ENCODE results near the gene PIEZO2.

Gene PIEZO2

DNA sequence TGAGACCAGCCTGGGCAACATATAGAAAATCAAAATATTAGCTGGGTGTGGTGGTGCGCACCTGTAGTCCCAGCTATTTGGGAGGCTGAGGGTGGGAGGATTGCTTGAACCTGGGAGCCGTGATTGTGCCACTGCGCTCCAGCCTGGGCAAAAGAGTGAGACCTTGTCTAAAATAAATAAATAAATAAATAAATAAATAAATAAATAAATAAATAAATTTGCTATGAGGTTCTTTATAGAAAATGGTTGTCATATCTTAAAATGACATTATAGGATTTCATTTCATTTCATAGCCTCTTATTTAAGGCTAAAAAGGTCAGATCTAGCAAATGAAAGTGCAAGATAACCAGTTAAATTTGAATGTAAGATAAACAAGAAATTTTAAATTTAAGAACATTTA, 430.6 kb downstream of the PIEZO2 start:
- DNase-seq, result no peak

DNA sequence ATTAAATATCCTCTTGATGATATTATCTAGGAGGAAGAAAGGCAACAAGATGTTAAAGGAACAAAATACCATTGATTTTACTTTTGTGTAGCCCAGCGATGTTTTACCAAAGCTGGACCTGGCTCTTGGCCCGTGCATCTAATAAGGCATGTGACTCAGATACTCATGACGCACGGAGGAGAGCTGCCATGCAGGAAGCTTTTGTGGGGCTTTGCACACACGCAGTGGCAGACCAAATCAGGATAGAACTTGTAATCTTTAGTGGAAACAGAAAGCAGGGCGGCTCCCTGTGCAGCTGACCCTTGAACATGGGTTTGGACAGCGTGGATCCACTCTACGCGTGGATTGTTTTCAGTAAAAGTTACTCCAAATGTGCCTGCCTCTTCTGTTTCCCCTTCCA, 433.6 kb downstream of the PIEZO2 start:
- no peak for DNase-seq

DNA sequence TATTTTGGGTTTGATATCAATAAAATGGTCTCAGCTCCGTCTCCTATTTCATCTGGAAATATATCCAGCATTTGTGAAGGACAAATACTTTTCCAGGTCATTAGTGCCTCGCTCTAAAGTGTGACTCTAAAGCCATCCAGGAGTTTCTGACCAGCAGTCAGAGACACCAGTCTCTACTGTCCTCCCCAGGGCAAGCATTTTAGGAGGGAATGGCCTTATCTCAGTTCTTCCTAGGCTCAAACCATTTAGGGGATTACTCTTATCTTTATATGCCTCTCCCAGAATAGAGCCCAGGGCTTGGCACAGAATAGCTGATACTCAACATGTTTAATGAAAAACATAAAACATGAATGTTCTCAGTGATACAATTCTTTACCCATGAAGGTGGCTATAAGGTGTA, 436.0 kb downstream of the PIEZO2 start:
- DNase-seq, result no peak

DNA sequence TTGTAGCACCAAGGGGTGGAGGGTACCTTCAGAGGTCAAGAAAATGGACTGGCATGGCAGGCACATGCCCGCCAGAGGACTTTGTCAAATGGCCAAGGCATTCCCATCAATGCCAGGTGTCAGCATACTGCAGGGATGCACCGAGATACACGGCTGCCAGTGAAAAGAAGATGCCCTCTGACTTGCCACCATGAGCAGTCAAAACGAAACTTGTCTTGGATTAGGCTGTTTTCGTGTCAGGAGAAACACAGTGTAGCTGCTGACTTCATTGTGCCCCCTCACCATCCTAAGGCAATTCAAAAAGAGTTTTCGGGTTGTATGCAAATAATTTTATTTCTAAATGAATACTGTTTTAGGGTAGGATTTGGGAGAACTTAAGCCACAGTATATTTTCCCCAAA, 442.1 kb downstream of the PIEZO2 start:
- no peak for DNase-seq

DNA sequence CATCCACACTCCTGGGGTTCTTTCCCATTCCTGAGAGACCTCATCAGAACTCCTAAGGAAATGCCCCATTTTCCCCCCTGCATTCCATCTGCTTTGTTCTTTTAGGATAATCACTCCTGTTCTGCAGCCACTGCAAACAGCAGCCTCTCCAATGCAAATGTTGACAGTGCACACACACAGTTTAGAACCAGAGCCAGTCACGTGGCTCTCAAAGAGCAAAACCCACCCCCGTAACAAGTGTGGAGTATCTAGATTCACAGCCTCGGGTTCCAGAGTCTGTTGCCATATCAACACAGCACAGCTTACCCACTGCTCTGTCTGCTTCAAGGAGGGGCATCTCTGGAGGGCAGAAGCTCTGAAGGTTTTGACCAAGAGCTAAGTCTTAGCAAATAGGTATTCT, 443.6 kb downstream of the PIEZO2 start:
- no peak for DNase-seq

DNA sequence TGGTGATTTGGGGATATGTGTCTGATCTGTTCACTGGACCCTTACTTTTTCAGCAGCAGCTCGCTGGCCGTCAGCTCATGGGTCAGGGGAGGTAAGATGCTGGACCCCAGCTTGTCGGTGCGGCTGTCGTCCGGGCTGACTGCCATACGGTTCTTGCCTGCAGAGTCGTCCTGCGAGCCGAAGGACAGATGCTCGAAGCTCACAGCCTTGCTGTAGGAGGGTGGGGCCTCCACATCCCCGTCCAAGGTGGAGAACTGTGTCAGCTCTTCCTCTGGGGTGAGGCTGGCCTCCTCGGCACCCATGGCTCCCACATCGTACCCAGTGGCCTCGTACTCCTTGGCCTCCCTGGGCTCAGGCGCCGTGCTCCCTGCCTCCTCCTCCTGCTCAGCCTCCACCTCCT, 444.1 kb downstream of the PIEZO2 start:
- no peak for DNase-seq

DNA sequence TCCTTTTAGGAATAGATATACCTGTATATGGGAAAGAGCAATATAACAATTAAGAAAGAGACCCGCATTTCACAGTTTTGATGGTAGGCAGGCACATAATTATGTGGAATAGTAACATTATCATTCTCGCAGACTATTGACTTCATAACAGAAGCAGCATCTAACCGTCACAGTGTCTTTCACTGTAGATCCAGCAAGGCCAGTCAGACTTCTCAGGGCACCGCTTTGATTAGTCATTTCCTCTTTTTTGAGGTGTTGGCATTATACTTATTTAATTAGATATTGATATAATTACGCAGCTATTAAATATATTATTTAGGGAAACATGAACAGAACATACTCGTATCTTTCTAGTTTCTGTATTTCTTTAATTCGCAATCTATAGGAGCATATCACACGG, 447.2 kb downstream of the PIEZO2 start:
- no peak for DNase-seq

DNA sequence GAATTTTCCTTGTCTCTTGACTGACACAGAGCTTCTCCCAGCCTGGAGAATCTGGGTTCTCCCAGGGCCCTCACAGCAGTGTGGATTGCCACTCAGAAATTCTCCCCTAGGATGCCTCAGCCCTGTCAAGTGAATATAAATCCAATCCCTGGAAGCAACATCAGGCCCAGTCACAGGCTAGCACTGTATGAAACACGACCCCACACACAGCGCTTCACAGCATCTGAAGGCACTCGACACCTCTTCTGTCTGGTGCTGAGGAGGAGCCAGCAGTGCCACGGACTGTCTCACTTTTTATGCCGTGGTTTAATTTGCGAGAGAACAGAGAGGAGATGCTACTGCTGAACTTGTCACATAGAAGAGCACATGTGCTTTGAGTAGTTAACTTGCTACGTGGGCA, 459.0 kb downstream of the PIEZO2 start:
- DNase-seq, result no peak

DNA sequence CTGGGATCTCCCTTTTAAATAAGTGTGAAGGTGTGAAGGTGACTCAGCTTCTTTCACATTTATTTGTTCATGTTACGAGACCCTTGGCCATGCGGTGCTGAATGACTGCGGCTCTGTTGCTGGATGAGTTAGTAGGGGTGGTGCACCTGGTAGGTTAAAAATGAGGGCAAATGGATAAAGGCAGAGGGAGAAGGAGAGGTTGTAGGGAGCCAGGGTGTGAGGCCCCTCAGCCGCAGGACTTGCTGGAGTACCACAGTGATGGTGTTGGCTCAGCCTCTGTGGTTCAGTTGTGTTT, 459.4 kb downstream of the PIEZO2 start:
- DNase-seq, result no peak

DNA sequence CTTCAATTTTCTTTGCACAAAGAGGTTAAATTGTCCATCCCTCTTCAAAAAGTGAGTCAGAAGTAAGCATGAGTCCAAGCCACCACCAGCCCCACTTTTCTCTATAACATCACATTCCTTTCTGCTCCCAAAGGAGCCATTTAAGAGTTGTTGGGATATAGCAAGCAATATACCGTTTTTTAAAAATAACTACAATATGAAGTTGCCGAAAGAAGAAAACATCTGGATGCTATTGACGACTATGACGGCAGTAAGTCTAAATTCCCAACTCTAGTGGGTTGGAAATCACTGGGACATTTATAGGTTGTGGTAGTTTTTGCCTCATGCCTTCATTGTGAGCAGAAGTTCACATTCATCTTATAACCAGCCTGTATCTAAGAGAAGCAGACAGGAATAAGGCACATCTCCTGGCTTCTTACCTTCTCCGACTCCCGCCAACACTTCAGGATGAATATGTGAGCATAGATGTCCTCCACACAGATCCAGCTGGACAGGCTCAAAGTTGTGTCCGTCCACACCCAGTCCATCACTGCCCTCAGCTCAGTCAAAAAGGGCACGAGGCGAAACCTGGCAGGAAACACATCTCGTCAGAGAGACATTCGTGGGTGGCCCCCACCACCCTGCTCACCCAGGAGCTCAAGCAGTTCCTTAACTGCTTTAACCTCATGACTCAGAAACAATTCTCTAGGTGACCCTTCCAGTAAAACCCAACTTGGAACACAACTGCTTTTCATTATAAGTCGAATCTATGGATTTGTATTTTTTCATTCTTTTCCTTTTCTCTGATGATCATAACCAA, 459.9 kb downstream of the PIEZO2 start:
- DNase-seq, result no peak

DNA sequence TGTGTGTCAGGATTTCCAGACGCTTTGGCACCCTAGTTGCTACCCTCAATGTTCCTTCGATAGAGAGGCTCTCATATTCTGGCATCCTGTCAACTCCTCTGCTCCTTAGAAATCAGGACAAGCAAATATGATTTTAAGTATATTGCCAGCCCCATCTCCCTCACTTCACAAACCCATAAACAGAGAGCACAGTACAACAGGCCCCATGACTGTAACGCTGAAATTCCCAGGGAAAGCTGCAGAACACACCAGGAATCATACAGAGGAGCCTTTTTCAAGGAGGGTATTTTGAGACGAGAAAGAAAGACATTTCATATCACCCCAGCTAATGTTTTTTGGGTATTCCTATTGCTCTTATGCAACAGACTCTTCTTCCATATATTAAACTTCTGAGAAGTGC, 460.6 kb downstream of the PIEZO2 start:
- no peak for DNase-seq

DNA sequence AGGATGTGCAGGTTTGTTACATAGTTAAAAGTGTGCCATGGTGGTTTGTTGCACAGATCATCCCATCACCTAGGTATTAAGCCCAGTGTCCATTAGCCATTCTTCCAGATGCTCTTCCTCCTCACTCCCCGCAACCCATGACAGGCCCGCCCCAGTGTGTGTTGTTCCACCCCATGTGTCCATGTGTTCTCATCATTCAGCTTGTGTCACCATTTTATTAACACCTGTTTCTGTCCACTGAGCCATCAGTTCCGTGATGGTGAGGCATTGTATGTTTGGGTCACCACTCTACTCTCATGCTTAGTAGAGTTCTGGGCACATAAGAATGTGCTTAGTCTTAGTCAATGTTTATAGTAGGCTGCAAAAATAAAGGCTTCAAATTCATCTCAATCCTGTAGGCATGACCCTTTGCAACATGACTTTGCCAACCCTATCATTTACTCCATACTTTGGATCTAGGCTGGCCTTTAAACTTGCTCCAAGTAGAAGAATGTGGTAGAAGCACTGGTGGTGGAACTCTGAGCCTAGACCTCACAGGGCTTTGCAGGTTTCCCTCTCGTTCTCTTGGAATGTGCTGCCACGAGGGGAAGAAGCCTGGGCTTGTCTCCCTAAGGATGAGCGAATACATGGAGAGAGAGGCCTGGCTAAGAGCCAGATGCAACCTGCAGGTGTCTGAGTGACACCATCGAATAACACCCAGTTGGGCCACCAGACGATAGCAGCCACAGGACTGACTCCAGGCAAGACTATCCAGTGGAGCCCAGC, 462.0 kb downstream of the PIEZO2 start:
- no peak for DNase-seq

DNA sequence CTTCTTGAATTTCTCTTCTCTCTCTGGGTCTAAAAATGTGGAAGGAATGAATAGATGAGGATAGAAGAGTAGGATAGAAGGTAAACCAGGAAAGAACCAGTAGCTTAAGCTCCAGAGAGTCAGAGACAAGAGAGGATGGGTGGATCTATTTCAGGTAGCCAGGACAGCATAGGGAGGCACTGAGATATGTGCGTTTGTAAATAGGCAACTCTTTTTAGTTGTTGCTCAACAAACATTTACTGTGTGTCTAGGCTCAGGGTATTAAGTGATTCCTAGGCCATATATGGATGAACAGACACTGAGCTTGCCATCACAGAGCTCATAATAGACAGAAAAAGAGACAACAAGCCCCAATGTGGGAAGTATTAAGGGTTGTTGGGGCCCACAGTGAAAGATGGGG, 463.1 kb downstream of the PIEZO2 start:
- no peak for DNase-seq

DNA sequence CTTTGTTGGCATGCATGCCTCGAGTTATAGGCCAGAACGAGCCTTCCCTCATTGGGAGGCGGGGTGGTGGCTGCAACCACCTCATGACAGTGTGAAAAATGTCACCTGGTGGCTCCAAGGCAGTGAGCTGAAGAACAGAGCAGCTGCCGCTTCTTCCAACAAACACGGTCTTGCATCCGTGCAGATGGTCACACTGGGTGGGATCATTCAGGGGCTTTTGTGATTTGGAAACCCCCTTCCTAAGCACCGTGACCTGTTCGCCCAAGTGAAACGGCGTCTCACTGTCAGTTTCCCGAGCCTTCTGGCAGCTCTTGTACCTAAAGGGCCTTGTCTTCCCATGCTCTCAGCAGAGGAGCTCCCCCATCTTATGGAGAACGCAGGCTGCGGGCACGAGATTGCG, 463.9 kb downstream of the PIEZO2 start:
- DNase-seq, result no peak

DNA sequence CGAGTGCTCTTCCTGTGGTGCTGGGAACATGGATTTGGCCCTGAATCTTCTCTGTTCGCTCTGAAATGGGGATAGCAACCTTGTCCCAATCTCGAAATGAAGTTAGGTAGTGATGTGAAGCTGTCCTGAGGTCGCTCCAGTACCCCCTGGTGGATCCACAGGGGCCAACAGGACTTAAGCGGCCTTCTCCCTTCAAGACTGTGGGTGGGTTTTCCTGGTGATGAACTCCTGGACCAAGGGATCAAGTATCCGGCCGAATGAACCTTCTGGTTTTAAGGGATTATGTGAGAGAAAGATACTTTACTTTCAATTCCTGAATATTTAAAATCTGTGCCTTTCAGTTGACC, 467.0 kb downstream of the PIEZO2 start:
- DNase-seq, result no peak

DNA sequence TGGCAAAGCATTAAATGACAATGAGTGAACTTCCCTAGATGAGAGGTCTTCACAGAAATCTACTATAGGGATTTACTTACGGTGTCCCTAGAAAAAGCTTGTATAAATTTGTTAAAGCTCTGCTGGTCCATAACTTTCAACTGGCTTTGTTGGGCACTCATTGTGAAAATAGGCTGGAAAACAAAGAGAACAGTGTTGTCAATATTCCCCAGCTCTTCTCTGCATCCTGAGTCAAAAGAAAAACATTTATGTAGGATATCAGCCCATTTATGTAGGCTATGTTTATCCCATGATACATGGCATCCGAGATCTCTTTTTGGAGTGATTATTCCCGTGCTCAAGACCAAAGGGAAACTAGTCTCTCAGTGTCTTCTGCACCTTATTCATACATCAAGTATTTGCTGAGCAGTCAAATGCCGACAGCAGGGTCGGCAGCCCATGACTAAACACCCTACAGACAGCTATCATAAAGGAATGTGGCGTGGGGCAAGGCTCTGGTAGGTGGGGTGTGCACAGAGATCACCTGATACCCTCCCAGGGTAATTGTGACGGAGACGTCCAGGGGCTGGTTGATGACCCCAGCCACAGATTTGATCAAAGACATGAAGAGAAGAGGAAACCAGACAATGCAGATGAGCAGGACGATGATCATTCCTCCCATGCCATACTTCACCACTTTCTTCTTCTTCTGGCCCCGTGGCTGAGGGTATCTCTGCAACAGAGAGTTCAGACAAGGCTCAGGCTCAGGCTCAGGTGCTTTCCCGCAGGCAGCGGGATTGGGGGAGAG, 467.6 kb downstream of the PIEZO2 start:
- DNase-seq, result no peak

DNA sequence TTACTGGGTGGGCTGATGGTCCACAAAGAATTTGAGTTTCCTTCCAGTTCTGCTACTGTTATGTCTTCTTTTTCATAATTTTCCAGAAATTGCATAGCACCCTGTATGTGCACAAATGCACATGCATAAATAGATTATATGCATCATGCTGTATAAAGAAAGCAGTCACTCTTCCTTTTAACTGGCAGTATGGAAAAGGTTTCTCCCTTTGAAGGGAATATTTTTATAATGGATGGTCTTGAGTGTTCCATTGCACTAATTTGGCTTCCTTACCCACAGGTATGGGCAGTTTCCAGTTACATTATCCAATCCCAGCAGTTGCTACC, 469.1 kb downstream of the PIEZO2 start:
- DNase-seq, result no peak

DNA sequence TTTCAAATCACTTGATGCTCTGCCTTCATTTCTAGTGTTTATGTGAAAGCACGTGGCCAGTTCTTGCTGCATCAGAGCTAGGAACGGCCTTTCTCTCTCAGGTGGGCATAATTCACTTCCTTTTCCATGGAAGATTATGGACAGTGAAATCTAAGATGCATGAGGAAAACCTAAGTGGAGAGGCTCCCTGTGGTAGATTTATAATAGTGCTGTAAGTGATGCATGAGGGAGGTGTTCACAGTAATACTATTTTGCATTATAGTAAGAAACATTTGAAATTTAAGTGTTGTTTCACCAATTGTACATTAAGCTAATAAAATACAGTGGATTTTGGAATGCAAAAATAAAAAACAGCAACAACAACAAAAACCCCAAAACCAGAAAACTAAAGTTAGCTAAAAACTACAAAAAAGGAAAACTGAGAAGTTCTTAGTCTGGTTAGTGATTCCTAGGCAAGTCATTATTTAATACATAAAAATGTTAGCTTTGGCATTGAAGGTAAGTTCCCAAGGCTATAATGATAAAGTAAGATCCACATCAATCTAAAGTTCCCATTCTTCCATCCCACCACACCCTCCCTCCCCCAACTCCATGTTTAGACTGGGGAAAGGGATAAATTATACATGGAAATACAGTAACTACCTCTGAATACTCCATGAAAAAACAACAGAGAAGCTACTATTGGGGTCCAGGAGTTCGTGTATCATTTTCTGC, 469.7 kb downstream of the PIEZO2 start:
- DNase-seq, result no peak

DNA sequence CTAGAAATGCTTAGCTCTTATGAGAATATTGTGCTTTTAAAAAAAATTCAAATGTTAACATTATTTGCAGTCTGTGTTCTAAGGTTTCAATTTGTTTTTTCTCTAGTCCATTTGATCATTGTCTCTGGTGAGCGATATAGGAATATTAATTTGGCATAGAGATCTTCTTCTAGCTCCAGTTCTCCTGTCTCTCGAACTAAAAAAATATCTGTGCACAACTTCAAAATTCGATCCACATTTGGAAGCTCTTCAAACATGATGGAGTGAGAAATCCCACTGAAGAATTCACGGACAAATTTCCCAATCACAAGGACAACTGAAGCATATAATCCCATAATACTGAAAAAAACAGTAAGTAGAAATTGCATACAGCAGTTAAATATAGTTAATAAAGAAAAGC, 477.9 kb downstream of the PIEZO2 start:
- DNase-seq, result no peak

DNA sequence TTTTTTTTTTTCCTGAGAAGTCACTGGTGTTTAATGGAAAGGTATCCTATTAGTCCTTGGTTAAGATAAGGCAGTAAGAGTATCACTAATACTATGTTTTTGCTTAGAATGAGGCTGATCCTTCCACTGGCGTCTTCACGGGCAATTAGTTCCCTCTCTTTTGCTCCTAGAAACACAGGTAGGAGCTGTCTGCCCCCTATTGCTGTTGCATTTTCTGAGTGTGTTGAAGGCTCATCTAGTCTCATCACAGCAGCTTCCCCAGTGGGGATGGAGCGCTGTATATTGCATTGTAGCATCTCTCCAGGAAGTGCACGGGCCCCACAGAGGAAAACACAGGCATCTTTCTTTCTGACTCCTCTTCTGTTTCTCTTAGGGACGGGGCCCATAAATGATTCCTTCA, 478.5 kb downstream of the PIEZO2 start:
- DNase-seq, result no peak

DNA sequence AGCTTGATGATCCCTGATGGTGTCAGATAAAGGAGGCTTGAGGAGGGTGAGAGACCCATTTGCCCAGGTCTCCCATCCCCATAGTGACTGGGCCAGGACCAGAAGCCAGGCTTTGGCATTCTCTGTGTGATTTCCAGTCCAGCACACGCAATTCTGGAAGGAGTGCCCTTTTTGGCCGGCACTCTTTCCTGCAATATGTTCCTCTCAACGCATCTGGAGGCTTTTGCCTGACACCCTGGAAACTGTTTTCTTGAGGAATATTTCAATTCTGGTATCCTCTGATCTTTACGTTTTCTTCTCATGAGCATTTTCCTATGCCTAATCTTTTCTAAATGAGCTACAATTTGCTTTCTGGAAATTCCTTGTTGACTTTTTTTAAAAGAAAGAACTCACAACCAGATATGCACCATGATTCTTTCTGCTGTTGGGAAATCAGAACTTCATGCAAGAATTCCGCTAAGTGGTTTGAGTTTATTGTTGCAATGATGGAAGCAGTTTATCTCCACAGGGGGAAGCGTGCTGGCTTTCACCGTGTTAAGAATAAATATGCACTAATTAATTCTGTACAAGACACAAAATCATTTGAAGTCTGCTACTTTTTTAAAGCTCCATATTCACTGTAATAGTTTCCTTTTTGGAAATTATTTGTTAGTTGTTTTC, 479.8 kb downstream of the PIEZO2 start:
- DNase-seq, result no peak

DNA sequence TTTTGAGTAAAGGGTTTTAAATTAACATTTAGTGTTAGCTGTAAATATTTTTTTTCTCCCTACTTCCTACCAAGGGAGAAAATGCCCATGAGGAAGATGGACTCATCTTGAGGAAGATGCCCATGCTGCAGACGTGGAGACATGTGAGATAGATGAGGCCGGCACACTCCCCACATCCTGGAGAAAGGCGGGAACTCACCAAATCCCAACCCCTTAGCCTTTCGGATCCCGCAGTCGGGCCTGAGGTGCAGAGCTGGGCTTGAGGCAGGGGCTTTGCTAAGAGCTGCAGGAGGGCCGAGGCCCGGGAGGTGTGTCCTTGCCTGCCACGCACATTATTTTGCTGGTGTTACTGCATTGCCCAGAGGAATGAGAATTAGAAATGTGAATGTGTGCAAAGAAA, 485.6 kb downstream of the PIEZO2 start:
- no peak for DNase-seq

DNA sequence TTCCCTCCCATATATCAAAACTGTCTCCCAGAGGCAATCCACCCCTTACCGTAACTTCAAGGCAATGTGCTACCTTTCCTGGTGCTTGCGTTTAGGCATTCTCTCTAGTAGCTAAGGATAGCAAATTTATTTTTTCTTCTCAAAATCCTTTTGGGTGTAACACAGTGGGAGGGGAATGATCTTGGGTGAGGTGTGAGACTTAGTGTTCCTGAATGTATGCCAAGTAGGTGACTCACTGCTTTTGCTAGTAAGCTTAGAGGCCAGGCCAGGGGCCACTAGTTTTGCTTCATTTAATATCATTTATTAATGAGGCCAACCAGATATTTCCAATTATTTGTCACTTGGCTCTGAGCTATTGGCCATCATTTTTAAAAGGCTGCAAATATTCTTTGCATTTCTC, 488.1 kb downstream of the PIEZO2 start:
- no peak for DNase-seq
